Measurements from ENCODE around the gene NKD2.
"Not testable (repeated sequence)": the region's sequence is repeated elsewhere in the genome, so short reads cannot be mapped to it uniquely, and the experiment has no call there.

The NKD2 gene

GRCh38 chr5:1058988-1059883, 50.6 kb downstream of the NKD2 start:
- no peak for DNase-seq (ENCODE audit: low read depth)

- no peak for DNase-seq (ENCODE audit: low read depth)
These were observed 51.3 kb downstream of the NKD2 start for GRCh38 chr5:1059884-1060263.

GRCh38 chr5:1060535-1060981, 52.0 kb downstream of the NKD2 start:
- no peak for DNase-seq (ENCODE audit: low read depth)

GRCh38 chr5:1061292-1061691, 52.7 kb downstream of the NKD2 start:
- DNase-seq (ENCODE audit: low read depth), result not testable (repeated sequence)

- DNase-seq (ENCODE audit: low read depth), result no peak
These were observed 53.3 kb downstream of the NKD2 start for GRCh38 chr5:1061916-1062315.

GRCh38 chr5:1062761-1063568, 54.4 kb downstream of the NKD2 start:
- DNase-seq (ENCODE audit: low read depth), result no peak

GRCh38 chr5:1063661-1064382, 55.2 kb downstream of the NKD2 start:
- DNase-seq (ENCODE audit: low read depth), result no peak

GRCh38 chr5:1064383-1065142, 56.0 kb downstream of the NKD2 start:
- no peak for DNase-seq (ENCODE audit: low read depth)

- no peak for DNase-seq (ENCODE audit: low read depth)
These were observed 56.6 kb downstream of the NKD2 start for GRCh38 chr5:1065143-1065750.

- no peak for DNase-seq (ENCODE audit: low read depth)
These were observed 57.5 kb downstream of the NKD2 start for GRCh38 chr5:1065891-1066650.

- no peak for DNase-seq (ENCODE audit: low read depth)
These were observed 58.1 kb downstream of the NKD2 start for GRCh38 chr5:1066676-1067075.

- DNase-seq (ENCODE audit: low read depth), result no peak
These were observed 58.8 kb downstream of the NKD2 start for GRCh38 chr5:1067141-1068121.

- no peak for DNase-seq (ENCODE audit: low read depth)
These were observed 59.7 kb downstream of the NKD2 start for GRCh38 chr5:1068204-1068894.

GRCh38 chr5:1068895-1069719, 60.5 kb downstream of the NKD2 start:
- DNase-seq (ENCODE audit: low read depth), result no peak

- DNase-seq (ENCODE audit: low read depth), result no peak
These were observed 61.1 kb downstream of the NKD2 start for GRCh38 chr5:1069720-1070088.

GRCh38 chr5:1073239-1074102, 64.9 kb downstream of the NKD2 start:
- DNase-seq (ENCODE audit: low read depth), result no peak

GRCh38 chr5:1074226-1074625, 65.6 kb downstream of the NKD2 start:
- DNase-seq (ENCODE audit: low read depth), result no peak

Data from T-helper 22 cell (primary cell).